ENCODE measurements around the gene SLC7A14.

Gene SLC7A14

DNA sequence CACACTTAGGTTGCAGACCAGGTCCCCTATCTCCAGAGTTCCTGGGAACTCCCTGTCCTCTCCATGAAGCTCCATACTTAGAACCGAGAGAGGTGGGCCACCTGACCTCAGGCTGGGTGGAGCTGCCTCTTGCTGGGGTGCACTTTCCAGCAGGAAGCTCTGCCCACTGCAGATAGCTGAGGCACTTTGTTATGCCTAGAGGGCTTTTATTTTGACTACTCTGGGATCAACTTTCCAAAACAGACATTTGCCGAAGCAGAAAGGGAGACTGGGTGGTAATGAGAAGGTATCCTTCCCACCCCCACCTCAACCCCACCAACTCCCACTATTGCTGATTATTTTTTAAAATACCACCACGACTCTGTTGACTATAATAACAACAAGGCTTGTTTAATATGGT, 112.5 kb downstream of the SLC7A14 start:
- DNase-seq (ENCODE audit: low read depth in 4 of 4, low spot score in 1 of 4) = no peak

DNA sequence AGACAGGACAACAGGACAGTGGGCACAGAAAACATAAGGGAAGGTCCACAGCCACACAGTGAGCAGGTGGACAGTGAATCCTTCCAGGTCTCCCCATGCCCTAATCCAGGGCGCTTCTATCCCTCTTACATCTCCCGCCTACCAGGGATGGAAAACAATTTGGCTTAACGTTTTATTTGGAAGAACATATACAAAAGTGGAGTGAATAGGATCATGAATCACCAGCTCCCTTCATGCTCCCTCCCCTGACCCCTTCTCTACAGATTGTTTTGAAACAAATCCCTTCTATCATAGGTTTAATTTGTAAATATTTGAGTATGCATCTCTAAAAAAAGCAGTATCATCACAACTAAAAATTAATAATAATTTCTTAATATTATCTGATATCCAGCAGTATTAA, 114.7 kb downstream of the SLC7A14 start:
- no peak for DNase-seq (ENCODE audit: low read depth in 4 of 4, low spot score in 1 of 4)

DNA sequence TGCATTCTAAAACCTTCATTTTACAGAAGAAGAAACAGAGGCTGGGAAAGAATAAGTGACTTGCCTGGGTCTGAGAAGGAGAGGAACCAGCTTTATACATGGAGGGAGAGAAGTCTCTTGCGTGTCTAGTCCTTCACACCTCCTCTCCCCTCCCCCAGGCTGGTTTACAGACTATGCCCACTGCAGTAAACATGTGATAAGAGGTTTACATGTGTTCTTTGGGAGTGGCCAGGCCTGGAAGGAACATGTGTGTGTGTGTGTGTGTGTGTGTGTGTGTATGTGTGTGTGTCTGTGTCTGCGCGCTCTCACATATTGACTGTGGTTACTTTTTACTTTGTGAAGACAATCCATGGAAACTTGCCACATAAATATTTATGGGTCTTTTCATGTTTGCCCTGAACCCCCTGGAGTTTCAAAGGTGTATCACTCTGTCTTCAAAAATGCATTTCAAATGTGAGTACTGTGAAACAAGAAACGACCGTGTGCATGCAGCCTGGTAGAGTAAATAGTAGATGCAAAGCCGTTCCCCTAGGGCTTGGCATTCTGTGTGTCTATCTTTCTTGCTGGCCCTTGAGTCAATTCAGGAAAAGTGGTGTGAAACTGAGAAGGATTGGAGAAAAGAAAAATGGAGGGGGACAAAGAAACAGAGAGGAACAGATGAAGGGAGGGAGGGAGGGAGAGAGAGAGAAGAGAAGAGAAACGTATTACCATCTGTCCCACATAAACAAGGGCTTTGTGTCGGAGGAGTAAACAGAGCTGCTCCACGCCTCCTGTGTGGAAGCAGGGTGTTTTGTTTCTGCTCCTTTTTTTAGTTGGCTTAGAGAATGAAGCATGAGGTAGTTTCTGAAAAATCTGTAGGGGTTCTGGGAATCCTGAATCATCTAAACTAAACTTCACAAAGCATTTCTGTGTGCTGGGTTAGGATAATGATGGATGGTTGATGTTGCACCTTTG, 115.5 kb downstream of the SLC7A14 start:
- no peak for DNase-seq (ENCODE audit: low read depth in 4 of 4, low spot score in 1 of 4)

DNA sequence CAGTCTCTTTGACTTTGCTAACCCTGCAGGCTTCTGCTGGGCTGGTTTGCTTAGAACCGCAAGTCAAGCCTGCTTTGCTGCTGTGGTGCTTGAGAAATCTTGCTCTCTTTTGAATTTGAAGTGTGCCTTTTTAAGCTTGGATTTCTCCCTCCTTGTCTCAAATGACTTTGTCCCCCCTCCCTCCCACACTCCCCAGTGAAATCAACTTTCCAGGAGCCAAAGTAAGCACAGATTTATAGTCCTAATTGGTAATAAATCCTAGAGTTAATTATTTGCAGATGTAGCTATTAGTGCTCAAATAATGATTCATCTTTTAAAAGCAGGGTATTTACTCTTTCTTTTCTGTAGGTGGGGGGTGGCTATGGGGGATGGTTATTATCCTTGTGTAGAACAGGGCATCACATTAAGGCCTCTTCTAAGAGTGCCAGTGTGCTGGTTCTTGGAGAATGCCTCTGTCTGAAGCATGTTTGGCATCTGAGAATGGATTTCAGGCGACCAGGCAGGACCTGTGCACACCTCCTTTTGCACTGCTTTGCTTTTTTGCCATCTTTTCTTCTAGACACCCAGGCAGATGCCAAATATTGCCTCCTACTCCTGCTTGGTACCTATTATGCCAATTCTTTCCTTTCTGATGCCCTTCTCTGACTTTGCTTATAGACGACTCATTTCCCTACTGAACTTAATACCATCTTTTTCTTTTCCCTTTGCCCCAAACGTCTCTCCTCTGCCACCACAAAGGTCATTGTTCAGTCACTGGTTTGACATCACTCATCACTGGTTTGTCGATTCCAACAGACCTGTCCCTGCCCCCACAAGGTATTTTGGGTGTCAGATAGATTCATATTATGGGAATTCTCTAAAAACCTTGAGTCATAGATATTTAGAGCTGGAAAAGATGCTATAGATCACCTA, 116.5 kb downstream of the SLC7A14 start:
- no peak for DNase-seq (ENCODE audit: low read depth in 4 of 4, low spot score in 1 of 4)

GRCh38 chr3:170467571-170468147, 118.2 kb downstream of the SLC7A14 start:
- no peak for DNase-seq (ENCODE audit: low read depth in 4 of 4, low spot score in 1 of 4)

GRCh38 chr3:170467007-170467406, 118.9 kb downstream of the SLC7A14 start:
- no peak for DNase-seq (ENCODE audit: low read depth in 4 of 4, low spot score in 1 of 4)

DNA sequence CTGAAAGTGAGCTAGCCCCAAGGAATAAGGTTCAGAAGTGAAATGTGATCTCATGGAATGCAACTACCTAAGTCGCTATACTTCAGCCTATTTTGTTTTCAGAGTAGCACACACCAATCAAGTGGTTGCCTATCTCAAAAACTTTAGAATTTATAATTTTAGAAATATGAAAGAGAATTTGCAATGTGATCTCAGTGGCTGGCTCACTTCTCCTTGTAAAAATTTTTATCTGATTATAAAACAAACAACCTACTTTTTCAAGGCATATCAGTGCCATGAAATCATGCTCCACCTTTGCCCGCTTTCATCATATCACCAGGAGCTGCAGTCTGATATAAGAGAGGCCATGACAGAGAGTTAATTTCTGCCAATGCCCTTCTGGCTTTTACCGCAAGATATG, 119.9 kb downstream of the SLC7A14 start:
- DNase-seq (ENCODE audit: low read depth in 4 of 4, low spot score in 1 of 4) = no peak

DNA sequence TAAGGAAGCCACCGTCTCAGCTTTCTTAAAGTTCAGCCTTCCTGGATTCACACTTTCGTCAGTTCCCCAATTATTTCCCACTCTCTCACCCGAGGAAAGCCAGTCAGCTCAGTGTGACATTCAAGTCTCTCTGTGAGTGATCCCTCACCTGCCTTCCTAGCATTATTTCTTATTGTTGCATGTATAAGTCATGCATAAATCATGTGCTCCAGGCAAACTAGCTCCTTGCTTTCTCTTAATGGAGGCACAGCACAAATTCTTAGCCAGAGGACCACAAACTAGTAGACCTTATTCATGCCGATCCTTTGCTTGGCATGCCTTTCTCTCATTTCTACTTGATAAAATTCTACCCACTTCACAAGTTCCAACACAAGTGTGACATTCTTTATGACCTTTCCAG, 122.9 kb downstream of the SLC7A14 start:
- no peak for DNase-seq (ENCODE audit: low read depth in 4 of 4, low spot score in 1 of 4)

- DNase-seq (ENCODE audit: low read depth in 4 of 4, low spot score in 1 of 4) = no peak
Measured at GRCh38 chr3:170458285-170458684, 127.6 kb downstream of the SLC7A14 start.

GRCh38 chr3:170454509-170454908, 131.4 kb downstream of the SLC7A14 start:
- no peak for DNase-seq (ENCODE audit: low read depth in 4 of 4, low spot score in 1 of 4)

DNA sequence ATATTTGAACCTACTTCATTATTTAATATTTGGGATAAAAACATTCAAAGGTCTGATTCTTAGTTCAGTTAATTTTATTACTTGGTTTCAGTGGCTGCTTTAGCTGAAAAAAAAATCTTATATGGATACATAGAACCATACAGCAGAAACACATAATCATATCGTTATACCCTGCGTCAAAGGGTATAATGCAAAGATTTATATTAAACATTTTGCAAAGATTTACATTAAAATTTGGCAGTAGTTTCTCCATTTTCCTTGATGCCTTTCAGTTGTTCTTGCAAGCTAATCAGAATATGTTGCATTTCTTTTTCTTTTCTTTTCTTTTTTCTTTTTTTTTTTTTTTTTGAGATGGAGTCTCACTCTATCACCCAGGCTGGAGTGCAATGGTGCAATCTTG, 135.8 kb downstream of the SLC7A14 start:
- DNase-seq (ENCODE audit: low read depth in 4 of 4, low spot score in 1 of 4) = no peak

GRCh38 chr3:170448584-170448983, 137.3 kb downstream of the SLC7A14 start:
- no peak for DNase-seq (ENCODE audit: low read depth in 4 of 4, low spot score in 1 of 4)

- no peak for DNase-seq (ENCODE audit: low read depth in 4 of 4, low spot score in 1 of 4)
Measured at GRCh38 chr3:170443457-170443856, 142.4 kb downstream of the SLC7A14 start.

DNA sequence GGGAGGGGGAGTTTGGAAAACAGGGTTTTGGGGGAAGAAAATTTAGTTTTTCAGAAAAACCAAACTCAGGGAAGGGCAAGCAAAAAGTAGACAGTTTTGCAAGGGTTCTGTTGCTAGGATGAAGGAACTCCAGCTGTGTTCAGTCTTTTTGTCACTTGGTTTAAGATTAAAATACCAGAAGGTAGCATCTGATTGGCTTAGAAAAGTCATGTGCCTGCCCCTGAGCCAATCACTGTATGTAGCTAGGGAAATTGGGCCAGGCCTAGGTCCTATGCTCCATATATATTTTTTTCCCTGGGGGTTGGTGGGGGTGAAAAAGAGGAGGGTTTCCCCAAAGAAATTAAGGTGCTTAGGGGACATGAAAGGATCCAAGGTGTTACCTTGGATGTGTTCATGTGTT, 142.9 kb downstream of the SLC7A14 start:
- DNase-seq (ENCODE audit: low read depth in 4 of 4, low spot score in 1 of 4) = no peak

GRCh38 chr3:170441412-170441811, 144.5 kb downstream of the SLC7A14 start:
- no peak for DNase-seq (ENCODE audit: low read depth in 4 of 4, low spot score in 1 of 4)

DNA sequence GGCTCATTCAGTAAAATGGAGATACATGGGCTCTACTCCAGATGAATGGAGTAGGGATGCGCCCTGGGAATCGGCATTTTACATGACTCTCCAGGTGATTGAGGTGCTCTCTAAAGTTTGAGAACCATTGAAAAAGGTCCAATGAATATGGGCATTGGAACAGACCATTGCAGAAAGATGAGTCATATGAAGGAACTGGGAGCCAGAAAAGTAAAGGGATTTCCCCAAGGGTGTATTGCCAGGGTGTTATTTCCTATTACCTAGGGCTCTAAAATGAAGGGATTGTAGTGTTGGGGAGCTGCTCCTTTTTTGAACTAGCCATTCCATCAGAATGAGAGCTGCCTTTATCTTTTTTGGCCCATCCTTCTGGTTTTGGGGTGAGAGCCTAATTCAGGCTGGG, 145.5 kb downstream of the SLC7A14 start:
- DNase-seq (ENCODE audit: low read depth in 4 of 4, low spot score in 1 of 4) = no peak

DNA sequence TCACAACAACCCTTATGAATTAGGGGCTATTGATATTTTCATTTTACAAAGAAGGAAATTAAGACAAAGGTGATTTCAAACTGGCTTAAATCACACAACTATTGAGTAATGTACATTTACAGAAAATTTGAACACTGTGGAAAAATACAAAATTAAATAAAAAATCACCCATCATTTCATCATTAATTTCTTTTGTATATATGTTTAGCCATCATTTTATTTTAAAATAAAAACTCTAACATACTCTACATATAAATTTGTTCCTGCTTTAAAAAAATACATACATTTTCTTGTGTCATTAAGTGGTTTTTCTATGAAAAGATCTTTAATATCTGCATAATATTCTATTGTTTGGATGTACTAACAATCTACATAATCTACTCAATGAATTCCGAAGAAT, 147.0 kb downstream of the SLC7A14 start:
- DNase-seq (ENCODE audit: low read depth in 4 of 4, low spot score in 1 of 4) = no peak

DNA sequence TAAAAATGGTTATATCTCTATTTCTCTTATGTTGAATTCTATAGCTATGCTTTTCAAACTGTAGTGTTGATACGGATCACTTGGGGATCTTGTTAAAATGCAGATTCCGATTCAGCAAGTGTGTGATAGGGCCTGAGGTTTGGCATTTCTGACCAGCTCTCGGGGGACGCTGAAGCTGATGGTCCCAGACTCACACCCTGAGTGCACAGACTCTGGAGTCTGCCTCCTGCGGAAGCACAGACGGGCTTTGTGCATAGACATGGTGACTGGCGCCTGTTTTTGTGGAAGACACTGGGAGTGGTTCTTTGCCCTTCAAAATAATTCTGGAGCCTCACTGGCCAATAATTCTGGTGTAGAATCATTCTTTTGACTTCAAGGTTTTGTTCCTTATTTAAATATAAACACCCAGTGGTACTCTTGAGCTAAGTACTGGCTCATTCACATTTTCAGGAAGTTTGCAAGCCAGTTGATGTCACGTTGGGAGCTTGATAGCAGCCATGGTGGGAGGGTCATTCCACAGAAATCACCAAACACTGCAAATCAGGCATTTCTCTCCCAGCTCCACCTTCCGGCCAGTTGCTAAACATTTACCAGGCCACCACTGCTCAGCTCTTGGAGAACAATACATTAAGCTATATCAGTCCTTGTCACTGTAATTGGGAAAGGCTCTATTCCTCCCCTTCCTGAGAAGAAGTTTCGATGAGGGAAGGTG, 148.0 kb downstream of the SLC7A14 start:
- DNase-seq (ENCODE audit: low read depth in 4 of 4, low spot score in 1 of 4) = no peak

DNA sequence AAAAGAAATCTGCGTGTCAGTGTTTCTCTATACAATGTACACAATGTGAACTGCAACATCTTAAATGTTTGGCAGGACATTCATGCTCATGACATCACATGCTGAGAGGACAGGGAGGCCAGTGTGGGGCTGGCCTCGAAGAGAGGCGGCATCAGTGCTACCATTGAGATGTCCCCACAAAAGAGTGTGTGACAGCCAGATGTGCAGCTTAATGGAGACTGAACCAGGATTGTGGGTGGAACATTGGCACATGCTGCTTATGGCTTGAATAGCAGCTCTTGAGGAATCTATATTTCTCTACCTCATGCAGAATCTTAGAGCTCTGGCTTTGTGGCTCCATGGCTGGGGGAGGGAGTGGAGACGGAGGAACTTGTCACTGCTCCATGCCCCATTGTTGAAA, 148.7 kb downstream of the SLC7A14 start:
- DNase-seq (ENCODE audit: low read depth in 4 of 4, low spot score in 1 of 4) = no peak

GRCh38 chr3:170436697-170437096, 149.2 kb downstream of the SLC7A14 start:
- DNase-seq (ENCODE audit: low read depth in 4 of 4, low spot score in 1 of 4) = no peak

- DNase-seq (ENCODE audit: low read depth in 4 of 4, low spot score in 1 of 4) = no peak
Measured at GRCh38 chr3:170432416-170432815, 153.5 kb downstream of the SLC7A14 start.

All from stimulated activated CD4-positive, alpha-beta T cell treated with anti-CD3 and anti-CD28 coated beads, Interleukin-1b, Interleukin-23, amount 100 ng/mL, for 24 hours (primary cell).